GM18909 (cell line): ENCODE data around the gene PPM1F.

Experiments used
- ATAC-seq: cut with Tn5 transposase; IDR thresholded peaks from one replicate; pipeline ENCODE4 v1.9.1; 2021; ENCODE audit warnings: mild to moderate bottlenecking; ENCODE audit not compliant: unreplicated experiment, poor library complexity

Gene PPM1F

DNA sequence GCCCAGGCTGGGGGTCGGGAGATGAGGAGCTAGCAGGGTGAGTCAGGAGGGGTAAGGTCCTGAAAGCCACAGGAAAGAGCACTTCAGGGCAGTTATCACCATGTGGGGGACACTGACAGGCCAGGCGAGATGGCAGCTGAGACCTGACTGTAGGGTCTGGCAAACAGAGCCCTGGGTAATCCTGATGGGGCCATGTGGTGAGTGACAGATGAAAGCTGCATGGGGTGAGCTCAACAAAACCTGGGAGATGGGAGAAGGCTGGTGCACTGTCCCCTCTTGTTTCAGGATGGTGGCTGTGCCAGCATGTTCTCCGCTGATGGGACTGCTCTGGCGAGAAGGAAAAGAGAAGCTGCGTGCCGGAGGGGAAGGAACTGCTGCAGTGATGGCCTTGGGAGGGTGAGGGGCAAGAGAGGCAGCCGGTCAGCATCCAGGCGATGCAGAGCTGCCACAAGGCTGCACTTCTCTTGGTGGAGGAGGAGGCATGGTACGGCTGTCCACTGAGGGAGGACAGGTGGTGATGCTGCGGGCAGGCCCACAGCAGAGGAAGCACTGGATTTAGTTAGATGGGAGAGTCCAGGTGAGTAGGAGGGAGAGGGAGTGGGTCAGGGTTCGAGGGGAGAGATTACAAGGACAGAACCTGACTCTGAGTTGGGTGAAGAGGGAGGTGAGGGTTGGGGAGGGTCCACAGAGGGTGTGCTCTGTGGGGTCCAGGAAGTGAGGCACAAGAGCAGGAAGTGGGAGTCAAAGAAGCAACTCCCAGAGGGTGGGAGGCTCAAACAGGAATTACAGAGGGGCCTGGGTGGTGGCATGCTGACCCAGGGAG is 26.1 kb upstream of the PPM1F start:
- ATAC-seq, result no peak

DNA sequence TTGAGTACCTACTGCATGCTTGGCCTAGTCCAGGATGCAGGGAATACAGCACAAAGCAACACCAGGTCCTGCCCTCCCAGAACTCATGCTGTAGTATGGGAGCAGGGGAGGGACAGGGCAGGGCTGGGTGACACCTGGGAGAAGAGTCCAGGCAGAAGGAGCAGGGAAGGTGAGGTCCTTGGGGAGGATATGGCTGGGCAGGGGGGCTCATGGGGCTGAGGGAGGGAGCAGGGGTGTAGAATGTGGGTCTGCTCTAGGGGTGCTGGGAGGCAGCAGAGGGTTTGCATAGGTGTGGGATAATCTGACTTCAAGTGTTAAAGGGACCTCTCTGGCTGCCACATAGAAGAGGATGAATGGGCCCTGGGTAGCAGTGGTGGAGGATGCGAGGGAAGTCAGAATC is 25.2 kb upstream of the PPM1F start:
- no peak for ATAC-seq

DNA sequence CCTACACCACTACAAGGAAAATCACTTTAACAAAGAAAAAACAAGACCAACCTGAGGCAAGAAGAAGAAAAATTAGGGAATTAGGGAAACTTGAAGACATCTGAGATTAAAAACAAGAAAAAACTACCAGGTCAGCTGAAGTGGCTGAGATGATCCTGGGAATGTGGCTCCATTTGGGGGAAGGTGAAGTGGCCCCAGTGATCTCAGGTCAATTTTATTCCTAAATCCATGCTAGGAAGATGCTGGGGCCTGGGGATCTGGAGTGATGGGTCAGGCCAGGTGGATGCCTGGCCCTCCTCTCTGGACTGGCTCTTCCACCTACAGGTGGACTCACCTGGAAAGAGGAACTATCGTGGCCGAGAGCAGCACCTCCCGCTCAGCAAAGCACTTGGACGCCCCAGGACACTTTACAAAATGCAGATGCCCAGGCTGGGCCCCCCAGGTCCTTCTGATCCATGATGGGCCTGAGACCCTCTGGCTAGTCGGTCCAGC is 23.3 kb upstream of the PPM1F start:
- no peak for ATAC-seq

DNA sequence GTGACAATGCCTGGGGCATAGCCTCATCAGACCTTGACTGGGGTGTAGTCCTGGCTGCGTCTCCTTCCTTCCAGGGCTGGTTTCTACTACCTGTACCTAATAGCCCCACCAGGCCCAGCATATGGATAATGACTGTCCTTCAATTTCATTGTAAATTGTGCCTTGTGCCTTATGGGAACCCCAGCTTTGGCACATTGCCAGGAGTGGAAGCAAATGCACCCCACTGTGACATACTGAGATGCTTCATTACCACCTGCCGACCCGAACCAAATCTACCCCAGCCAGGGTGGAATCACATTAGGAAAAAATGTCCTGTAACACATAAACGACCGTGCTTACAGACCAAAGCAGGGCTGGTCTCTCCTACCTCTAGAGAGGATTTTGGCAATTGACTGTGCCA is 22.6 kb upstream of the PPM1F start:
- no peak for ATAC-seq

DNA sequence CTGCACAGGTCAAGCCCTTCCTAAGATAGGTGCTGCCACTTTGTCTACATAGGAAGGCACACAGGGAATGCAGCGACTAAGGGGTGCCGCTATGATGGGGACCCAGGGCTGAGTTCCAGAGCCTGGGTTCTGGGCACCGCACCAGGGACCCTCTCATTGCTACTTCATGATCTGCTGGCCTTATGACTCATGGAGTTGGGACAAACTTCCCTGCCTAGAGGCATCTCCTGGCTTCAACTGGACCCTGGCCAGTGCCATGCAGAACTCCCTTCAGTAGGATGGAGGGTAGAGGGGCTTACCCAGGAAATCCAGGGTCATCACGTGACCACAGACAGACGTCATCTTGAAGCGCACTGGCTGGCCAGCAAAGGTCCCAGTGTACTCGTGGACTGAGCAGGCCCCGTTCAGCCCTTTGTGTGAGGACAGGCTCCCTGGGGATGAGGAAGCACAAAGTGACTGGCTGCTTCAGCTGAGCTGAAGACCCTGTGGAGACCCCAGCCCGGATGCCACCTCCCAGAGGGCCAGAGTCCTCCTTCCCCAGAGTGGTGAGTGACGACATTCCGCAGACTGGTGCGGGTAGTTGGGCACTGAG is 21.5 kb upstream of the PPM1F start:
- no peak for ATAC-seq

DNA sequence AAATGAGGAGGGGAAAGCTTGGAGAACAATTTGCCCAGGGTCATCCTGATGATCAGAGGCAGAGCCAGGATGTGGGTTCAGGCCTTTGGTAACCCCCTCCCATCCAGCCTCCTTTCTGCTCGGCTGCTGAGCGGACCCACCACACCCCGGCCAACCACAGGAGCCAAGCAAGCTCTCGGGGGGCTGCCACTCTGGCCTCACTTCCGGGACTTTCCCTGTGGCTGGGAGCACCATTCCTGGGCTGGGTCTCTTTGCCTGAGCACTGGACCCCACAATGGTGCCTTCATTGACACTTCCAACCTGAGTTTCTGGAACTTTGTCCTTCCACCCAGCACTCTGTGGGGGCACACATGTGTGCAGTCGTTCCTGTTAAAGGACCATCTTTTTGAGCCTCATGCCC is 20.2 kb upstream of the PPM1F start:
- no peak for ATAC-seq

DNA sequence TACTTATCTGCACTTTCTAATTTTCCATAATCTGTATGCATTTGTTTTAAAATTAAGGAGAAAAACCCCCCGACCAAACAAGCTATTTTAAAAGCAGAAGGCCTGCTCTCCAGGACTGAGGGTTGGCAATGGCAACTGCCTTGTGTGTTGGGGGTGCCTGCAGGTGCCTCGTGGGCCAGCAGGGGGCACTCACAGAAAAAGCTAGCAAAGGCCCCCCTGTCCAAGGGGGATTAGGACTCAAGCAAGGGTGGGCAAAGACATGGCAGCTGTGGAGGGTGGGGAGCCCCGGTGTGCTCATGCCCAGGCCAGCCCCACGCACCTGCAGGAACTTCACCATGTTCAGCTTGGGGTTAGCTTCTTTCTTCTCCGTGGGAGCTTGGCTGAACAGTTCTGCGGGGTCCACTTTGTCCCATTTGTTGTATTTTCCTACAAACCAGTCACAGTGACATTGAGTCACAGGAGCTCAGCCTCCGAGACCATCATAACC is 19.7 kb upstream of the PPM1F start:
- no peak for ATAC-seq

DNA sequence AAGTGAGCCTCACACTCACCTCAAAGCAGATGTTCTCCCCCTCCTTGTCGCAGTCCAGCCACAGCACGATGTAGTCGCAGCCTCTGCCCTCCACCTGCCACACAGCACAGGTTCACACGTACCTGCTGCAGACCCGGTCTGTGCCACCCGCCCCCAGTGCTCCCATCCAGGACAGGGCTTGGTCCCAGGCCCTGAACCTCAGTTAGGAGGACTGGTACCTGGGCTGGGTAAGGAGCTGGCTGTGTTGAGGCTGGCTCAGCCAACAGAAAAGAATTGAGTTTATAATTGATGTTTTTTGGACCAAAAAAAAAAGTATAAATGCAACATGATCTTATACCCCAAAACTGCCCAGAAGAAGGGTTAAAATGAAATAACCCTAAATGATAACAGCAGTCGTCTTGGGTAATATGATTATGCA is 19.2 kb upstream of the PPM1F start:
- no peak for ATAC-seq

DNA sequence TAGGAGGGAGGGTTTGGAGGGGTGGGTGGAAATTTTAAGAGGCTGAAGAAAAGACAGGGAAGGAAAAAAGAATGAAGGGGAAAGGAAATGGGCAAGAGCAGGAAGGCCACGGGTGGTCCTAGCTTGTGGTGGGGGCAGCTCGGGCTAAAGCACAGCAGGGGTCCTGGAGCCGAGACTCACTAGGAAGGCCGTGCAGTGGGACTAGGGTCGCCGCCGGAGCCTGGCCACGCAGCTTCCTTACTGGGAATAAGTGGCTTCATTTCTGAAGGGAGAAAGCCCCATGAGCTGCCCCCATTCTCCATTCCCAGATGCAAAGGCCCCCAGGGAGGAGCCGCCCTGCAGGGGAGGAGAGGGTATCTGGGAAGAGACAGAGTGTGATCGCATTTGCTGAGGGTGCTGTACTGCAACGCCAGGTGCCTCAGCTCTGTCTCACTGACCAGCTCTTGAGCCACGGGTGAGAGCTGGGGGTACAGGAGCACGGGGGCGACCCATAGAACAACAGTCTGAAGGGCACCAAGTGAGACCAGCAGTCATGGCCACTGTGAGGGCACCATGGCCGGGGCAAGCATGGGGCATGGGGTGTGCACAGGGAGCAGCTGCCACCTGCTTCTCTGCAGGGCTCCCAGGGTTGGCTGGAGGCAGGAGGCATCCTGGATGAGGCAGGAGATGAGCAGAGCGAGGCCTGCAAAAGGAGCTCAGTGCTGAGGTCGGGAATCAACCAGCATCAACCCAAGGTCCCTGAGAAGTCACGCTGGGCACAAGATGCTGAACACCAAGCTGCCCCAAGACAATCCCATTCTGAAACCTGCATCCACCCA is 18.4 kb upstream of the PPM1F start:
- ATAC-seq, result no peak

DNA sequence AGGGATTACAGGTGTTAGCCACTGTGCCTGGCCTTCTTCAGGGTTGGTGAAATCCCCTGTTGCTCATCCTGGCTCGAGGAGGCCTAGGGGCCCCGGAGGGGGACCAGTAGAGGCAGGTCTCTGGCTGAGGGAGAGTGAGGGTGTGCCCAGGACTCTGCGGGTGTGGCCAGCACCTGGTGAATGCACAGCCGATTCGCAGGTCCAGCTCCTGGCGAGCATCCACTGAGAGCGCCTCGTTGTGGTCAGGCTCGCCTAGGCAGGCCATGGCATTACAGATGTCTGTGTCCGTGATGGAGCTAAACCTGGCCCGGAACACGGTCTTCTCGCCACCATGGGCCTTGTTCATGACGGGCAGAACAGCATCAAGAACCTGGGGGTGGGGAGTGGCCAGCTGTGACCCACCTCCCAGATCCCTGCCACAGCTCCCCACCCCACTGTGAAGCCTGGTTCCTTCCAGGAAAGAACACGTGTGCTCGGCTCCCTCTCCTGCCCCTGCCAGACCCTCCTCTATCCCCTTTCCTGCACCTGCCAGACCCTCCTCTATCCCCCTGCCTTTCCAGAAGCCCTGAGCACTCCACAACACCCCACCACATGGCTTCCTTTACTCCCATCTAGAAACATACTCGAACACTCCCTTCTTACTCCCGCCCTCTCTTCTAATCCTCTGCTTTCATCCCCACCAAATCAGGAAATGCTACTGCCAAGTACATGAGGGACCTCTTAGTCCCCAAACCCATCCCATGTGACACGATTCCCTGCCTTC is 17.6 kb upstream of the PPM1F start:
- no peak for ATAC-seq

DNA sequence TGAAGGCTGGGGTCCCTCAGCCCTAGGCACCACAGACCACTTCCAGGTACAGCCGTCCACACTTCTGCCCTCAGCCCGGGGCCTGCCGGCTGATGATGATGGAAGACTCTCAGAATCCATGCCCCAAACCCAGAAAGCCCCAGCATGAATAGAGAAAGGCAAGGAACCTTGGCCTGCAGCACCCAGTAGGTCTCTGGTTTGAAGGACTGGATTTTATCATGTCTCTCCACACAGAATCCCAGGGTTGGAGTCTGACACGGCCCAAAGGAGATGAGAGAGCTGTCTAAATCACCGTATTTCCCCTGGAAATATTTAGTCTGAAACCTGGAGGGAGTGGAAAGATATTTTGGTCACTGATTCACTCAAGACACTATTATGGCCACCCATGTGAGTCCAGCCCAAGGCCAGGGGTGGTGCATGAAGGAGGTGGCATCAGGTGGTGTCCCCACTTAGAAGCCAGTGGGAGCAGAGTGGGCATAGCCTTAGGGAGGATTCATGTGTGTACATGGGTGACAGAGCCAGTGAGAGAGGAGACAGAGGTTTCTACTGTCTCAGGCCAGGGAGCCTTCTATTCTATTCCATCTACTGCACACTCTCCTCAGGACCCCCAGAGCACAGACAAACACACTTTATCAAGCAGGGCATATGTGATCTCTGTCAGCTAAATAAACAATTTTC is 15.9 kb upstream of the PPM1F start:
- ATAC-seq, result no peak

DNA sequence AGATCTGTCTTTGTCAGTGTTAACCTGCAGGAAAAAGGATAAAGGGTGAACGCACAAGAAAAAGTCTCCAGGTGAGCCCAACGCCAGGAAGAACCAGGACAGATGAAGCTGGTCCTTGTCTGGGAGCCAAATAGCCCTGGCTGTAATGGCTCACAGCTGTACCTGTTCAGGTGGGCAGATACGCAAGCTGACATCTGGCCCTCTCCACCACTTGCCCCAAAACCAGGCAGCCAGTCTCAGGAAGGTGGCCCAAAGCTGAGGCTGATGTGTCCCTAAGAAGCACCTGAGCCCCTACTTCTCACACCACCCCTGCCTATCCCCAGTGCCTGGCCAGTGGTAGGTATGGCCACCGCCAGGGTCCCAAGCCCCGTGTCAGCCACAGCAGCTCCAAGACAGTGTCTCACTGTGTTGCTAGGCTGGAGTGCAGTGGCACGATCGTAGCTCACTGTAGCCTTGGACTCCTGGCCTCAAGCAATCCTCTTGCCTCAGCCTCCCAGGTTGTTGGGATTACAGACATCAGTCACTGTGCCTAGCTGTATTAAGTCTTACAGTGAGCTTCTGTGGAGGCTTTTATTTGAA is 15.1 kb upstream of the PPM1F start:
- ATAC-seq, result no peak

DNA sequence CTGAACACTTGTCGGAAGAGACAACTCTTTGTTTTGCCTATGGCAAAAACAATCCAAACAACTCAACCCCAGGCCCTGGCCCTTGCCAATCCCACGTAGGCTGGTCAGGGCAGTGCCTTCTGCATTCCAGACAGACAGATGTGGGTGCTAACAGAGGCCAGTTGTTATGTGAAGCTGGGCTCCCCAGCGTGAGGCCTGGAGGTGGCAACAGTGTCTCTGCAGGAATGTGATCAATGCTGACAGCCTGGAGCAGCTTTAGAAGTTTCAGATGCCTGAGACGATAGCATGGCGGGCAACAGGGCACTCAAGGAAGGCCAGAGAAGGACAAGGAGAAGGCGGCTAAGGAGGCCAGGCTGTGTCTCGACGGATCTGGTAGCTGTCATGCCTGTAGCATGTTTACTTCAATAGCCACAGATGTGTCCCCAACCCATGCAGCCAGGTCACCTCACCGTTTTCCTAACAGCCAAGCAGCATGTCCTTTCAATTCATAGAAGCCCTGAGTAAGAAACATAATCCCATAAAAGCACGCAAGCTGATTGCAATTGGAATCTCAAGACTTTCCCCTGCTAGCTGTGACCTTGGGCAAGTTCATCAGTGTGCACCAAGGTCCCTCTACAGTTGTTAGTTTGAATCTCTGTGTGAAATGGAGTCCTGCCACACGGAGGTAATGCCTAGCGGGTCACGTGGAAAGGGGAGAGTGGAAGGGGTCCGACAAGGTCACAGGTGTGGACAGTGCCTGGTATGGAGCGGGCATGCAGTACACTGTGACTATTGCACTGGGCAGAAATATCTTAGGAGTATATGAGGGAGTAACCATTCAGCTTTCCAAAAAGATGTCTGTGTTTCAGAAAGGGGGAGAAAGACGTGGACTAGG is 14.2 kb upstream of the PPM1F start:
- no peak for ATAC-seq

DNA sequence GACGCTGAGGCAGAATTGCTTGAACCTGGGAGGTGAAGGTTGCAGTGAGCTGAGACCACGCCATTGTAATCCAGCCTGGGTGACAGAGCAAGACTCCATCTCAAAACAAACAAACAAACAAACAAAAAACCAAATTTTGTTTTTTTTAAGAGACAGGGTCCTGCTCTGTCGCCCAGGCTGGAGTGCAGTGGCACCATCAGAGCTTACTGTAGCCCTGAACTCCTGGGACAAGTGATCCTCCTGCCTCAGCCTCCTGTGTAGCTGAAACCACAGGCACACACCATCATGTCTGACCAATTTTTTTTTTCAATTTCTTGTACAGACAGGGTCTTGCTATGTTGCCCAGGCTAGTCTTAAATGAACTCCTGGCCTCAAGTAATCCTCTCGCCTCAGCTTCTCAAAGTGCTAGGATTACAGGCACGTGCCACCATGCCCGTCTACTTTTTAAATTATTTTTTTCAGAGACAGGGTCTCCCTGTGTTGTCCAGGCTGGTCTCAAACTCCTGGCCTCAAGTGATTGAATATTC is 13.2 kb upstream of the PPM1F start:
- no peak for ATAC-seq

DNA sequence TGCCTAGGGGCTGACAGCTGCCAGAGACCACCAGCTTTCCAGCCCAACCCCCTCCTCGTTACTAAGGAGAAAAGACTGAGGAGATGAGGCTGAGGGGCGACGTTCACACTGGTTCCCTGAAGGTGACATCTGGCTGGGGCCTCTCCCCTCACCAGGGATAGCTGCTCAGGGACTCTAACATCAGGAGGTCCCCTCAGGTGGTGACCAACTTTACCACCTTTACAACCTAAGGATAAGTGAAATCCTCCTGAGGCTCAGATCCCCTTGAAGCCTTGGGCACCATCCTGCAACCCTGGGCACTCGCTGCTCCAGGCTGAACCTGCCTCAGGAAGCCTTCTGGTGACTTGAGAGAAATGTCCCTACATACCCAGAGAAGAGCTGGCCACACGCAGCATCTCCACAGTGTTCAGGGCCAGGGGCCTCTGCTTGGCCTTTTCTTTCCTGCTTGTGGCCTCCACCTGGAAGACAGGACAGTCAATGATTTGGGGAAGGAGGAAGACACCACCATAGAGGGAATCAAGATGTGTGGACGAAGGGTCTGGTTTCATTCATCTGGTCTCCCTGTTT is 12.4 kb upstream of the PPM1F start:
- ATAC-seq, result no peak

DNA sequence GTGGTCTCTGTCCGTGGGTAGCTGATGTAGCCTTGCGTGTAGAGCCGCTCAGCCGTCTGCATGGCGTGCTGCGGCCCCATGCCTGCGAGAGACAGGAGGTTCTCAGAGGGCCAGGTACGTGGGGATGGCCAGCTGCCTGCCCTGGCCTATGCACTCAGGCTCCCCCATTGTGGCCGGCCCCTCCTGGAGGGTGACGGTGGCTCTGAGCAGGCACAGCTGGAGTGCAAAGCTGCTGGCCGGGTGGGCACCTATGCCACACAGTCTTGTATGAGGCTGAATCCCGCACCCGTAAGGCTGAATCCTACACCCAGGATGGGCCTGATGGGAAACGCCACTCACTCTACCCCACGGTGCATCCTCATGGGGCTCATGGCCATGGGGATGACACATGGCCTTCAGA is 11.6 kb upstream of the PPM1F start:
- no peak for ATAC-seq

DNA sequence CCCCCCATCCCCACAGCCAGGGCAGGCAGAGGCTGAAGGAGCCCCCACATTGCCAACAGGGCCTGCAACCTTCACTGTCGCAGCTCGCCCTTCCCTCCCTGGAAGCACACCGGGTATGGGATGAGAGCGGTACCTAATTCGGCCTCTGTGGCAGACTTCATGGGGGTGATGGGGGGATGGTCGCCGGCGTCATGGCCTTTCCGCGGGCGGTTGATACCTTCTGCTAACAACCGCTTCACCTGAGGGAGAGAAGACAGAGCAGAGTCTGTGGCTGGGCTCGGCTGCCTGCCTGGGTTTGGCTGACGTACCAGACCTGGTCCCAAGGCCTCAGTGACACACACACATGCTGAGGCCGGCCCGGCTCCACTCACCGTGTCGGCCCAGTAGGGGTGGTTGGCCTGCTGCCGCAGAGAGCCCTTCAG is 11.2 kb upstream of the PPM1F start:
- no peak for ATAC-seq

DNA sequence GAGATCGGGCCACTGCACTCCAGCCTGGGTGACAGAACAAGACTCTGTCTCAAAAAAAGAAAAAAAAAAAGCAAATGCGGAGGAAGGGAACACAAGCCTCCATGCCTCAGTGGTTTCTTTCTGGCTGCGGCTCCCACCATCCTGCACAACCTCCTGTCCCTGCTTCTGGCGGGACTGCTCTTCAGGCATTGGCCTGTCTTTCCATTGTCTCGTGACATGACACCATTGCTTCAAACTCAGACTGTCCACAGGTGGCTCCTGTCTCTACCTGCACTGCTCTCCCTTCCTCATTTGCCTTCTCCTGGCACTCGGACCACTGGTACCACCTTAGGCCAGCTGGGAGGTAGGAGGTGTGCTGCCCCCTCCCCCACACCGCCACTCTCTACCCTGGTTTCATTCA is 10.6 kb upstream of the PPM1F start:
- no peak for ATAC-seq
